Urothelium cell line (cell line): ENCODE results near the gene C3AR1.
A peak's percentile ranks its signal among the peaks of the same experiment; 100 is the strongest.

ENCODE experiments used
- DNase-seq: peaks from one replicate; pipeline ENCODE4 v3.0.0; 2011; ENCODE audit warnings: low spot score, mixed read lengths
- FAIRE-seq: peaks from 2 replicates; lab custom pipeline; 2011; peaks lifted over from hg19 to GRCh38; lab: Jason Lieb, UNC

C3AR1 gene

GRCh38 chr12:8058506-8058905, 7.7 kb downstream of the C3AR1 start:
- FAIRE-seq, result no peak
- no peak for DNase-seq

- DNase-seq, result no peak
- no peak for FAIRE-seq
Measured at GRCh38 chr12:8057839-8058238, 8.3 kb downstream of the C3AR1 start.

GRCh38 chr12:8057306-8057705, 8.9 kb downstream of the C3AR1 start:
- no peak for DNase-seq
- no peak for FAIRE-seq

- peak; percentile 5 for FAIRE-seq
- DNase-seq, result no peak
Measured at GRCh38 chr12:8054816-8055215, 11.3 kb downstream of the C3AR1 start.

GRCh38 chr12:8052679-8053078, 13.5 kb downstream of the C3AR1 start:
- no peak for DNase-seq
- no peak for FAIRE-seq

GRCh38 chr12:8050600-8051250, 15.4 kb downstream of the C3AR1 start:
- FAIRE-seq, result peak; percentile 71
- DNase-seq, result no peak

- FAIRE-seq, result no peak
- no peak for DNase-seq
Measured at GRCh38 chr12:8048906-8049305, 17.3 kb downstream of the C3AR1 start.

GRCh38 chr12:8047842-8048241, 18.3 kb downstream of the C3AR1 start:
- FAIRE-seq (no peak), DNase-seq (no peak)

- DNase-seq, result peak; percentile 86
- peak; percentile 77 for FAIRE-seq
Measured at GRCh38 chr12:8045952-8046944, 19.9 kb downstream of the C3AR1 start.

GRCh38 chr12:8040791-8041190, 25.4 kb downstream of the C3AR1 start:
- FAIRE-seq (no peak), DNase-seq (no peak)

- DNase-seq (peak; percentile 88), FAIRE-seq (peak; percentile 82)
Measured at GRCh38 chr12:8038659-8039114, 27.5 kb downstream of the C3AR1 start.

- DNase-seq (no peak), FAIRE-seq (no peak)
Measured at GRCh38 chr12:8037947-8038346, 28.2 kb downstream of the C3AR1 start.

GRCh38 chr12:8037046-8037663, 29.0 kb downstream of the C3AR1 start:
- FAIRE-seq, result no peak

GRCh38 chr12:8036346-8036745, 29.8 kb downstream of the C3AR1 start:
- no peak for FAIRE-seq
- no peak for DNase-seq

More at GRCh38 chr12:8037046-8037663, 29.0 kb downstream of the C3AR1 start:
- DNase-seq, result no peak

GRCh38 chr12:8035440-8036010, 30.6 kb downstream of the C3AR1 start:
- FAIRE-seq (peak; percentile 9), DNase-seq (no peak)

- FAIRE-seq, result no peak
- no peak for DNase-seq
Measured at GRCh38 chr12:8034802-8035201, 31.4 kb downstream of the C3AR1 start.

- DNase-seq (peak; percentile 87), FAIRE-seq (peak; percentile 82)
Measured at GRCh38 chr12:8033153-8034044, 32.8 kb downstream of the C3AR1 start.

- FAIRE-seq, result peak; percentile 5
- peak; percentile 92 for DNase-seq
Measured at GRCh38 chr12:8032242-8033152, 33.7 kb downstream of the C3AR1 start, which contains the start of gene FOXJ2. Gene FOXJ2, plus strand, starts transcription at chr12:8032716. Its CDS starts 7,117 bp downstream, at chr12:8039833.

GRCh38 chr12:8031872-8032241, 34.3 kb downstream of the C3AR1 start:
- FAIRE-seq (no peak), DNase-seq (no peak)
